Small intestine (tissue), 7 donors: Measurements from ENCODE around the gene CD46. TPM values are rescaled to one million over a fixed set of nuclear protein-coding genes. Genes with fewer than 3 reads are reported as not detected.

Source experiments
- DNase-seq, 2 donors: peaks; one replicate each; pipeline versions ENCODE4 v3.0.0 to v3.0.0-alpha.2; 2013
- FAIRE-seq: peaks from 2 replicates; lab custom pipeline; 2012; peaks lifted over from hg19 to GRCh38; lab: Jason Lieb, UNC
- H3K27ac ChIP-seq, 3 donors: one replicate each; pipeline ENCODE4 v1.5.1; 2013; ENCODE audit warnings: low read length in 2 of 3, mild to moderate bottlenecking in 2 of 3, control low read depth in 1 of 3, inconsistent platforms in 1 of 3, low read depth in 1 of 3, moderate library complexity in 1 of 3
- H3K27me3 ChIP-seq, 3 donors: one replicate each; pipeline ENCODE4 v1.6.1; 2013; ENCODE audit warnings: low read length in 3 of 3, inconsistent platforms in 1 of 3; ENCODE audit not compliant: control insufficient read depth in 3 of 3, insufficient read depth in 3 of 3
- H3K36me3 ChIP-seq, 3 donors: one replicate each; pipeline ENCODE4 v1.6.1; 2013; ENCODE audit warnings: low read length in 3 of 3, inconsistent platforms in 1 of 3, low read depth in 1 of 3, mild to moderate bottlenecking in 1 of 3, moderate library complexity in 1 of 3; ENCODE audit not compliant: control insufficient read depth in 3 of 3, insufficient read depth in 2 of 3
- H3K4me1 ChIP-seq, 3 donors: one replicate each; pipeline ENCODE4 v1.6.1; 2013; ENCODE audit warnings: low read length in 2 of 3, inconsistent platforms in 1 of 3, low read depth in 1 of 3, mild to moderate bottlenecking in 1 of 3, moderate library complexity in 1 of 3; ENCODE audit not compliant: control insufficient read depth in 3 of 3, insufficient read depth in 2 of 3
- H3K4me3 ChIP-seq, 3 donors: one replicate each; pipeline ENCODE4 v1.5.1; 2013; ENCODE audit warnings: low read length in 3 of 3, control low read depth in 1 of 3, inconsistent platforms in 1 of 3, low read depth in 1 of 3, mild to moderate bottlenecking in 1 of 3, moderate library complexity in 1 of 3
- H3K9me3 ChIP-seq, 2 donors: one replicate each; pipeline ENCODE4 v1.6.1; 2013; ENCODE audit warnings: low read depth in 1 of 2, low read length in 1 of 2; ENCODE audit not compliant: control insufficient read depth in 2 of 2, insufficient read depth in 1 of 2
- WGBS, 3 donors: extraction: QIAGEN DNeasy Blood & Tissue Kit; methylation state at CpG; one replicate each; pipeline ENCODE4 v1.1.7; 2013; 5-methylcytosine and 5-hydroxymethylcytosine counted together
- polyA plus RNA-seq, 4 donors: library from polyadenylated mRNA; stranded (reverse) in 3 of 4; unstranded in 1 of 4; fragments of 200-250 nt in 3 of 4; fragments of 120-200 nt in 1 of 4; gene quantifications; one replicate each; pipeline versions ENCODE4 v1.2.1 to v1.2.3, GENCODE V29; 2013
- donor health status: healthy with polysubstance abuse.
- donor health status: control.
- donor health status: control.
- donor health status: Bipolar disorder and iron deficiency.
- donor health status: healthy.

Gene CD46
- polyA plus RNA-seq, 4 donors: 53.2 to 308 (median 96.6) TPM

- DNase-seq (no peak), FAIRE-seq (no peak)
- H3K36me3 ChIP-seq: peaks cover 5 to 78% (median 34%) of the 10 kb centered on the region in 3 donors
Measured at GRCh38 chr1:207815913-207816291, 64.0 kb downstream of the CD46 start.

DNA sequence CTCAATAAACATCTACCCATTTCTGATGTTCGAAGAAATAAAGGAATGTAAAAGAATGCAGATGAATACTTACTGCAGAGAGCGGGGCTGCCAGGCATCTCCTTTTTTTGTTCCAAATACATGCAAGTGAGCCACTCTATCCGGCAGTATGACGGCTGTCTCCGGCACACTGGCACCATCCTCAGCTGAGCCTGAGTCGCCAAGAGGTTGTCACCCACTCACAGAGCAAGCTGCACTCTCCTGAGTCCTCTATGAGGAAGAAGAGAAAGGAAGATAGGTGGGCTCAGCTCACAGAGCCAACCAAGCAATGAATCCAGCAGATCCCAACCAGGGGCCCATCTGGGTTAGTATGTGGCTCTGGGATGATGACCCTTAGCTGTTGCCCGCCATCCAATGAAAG is 65.3 kb downstream of the CD46 start:
- Histone ChIP-seq H3K27ac (no peak overlapping the region), H3K4me1 (peaks cover 0 to 10% (median 0%) of the 10 kb centered on the region in 3 donors), H3K27me3 (no peaks in the 10 kb centered on the region), H3K36me3 (peaks cover 5 to 79% (median 27%) of the 10 kb centered on the region in 3 donors), H3K9me3 (no peaks in the 10 kb centered on the region), H3K4me3 (no peak overlapping the region)
- FAIRE-seq (no peak), DNase-seq (no peak)
- 94 to 96% (median 95%) methylated on average over 7 of the region's 7 CpGs for WGBS, 3 donors

More at GRCh38 chr1:207815913-207816291, 64.0 kb downstream of the CD46 start:
- Histone ChIP-seq H3K4me1 (peaks cover 0 to 10% (median 0%) of the 10 kb centered on the region in 3 donors), H3K4me3 (no peak overlapping the region), H3K27me3 (no peaks in the 10 kb centered on the region), H3K9me3 (no peaks in the 10 kb centered on the region), H3K27ac (peak overlapping the region in 1 of 3 donors; percentile 26)
- WGBS, 3 donors: 73 to 93% (median 81%) methylated on average over 2 of the region's 2 CpGs

DNA sequence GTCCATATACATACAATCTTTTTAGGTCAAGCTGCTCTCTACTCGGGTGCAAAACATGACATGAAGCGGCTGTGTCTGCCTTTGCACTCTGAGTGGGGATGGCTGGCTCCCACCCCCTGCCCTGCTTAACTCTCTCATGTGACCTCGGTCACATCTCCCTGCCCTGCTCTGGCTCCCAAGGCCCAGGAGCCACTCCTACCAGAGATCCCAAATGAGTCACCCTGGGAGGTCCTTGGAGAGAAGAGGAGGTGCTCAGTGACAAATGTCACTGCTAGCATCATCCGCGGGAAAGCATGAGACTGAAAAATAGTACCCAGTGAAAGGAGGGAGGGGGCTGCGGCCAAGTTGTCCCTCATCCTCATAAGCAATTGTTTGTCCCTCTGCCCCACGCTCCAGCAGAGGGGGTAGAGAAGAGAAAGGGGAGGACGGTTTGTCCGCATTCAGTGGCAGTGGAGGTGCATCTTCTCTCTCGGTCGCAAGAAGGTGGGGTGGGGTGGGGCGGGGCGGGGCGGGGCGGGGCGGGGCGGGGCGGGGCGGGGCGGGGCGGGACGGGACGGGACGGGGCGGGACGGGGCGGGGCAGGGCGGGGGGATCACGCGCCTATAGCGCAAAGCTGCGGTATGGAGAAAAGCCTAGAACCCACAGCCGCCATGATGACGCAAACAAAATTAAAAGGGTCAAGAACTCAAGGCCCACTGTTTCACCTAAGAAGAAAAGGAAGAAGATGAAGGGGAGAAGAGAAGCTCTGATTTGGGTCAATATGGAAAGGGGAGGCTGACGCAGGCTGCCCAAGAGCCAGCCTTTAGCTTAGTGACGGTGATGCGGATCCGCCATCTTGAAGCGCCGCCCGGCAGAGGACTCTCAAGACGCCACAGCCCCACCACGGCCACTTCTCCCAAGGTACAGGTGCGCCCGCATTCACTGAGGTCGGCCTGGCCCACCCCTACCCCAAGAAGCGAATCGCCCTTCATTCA is 66.2 kb downstream of the CD46 start:
- 87 to 93% (median 91%) methylated on average over 33 to 48 of the region's 48 CpGs for WGBS, 3 donors
- Histone ChIP-seq H3K4me1 (peaks cover 0 to 10% (median 3%) of the 10 kb centered on the region in 3 donors), H3K9me3 (no peaks in the 10 kb centered on the region), H3K27me3 (no peaks in the 10 kb centered on the region), H3K27ac (peak overlapping the region in 1 of 3 donors; percentile 38), H3K4me3 (no peak overlapping the region), H3K36me3 (peaks cover 5 to 76% (median 22%) of the 10 kb centered on the region in 3 donors)
- no peak for FAIRE-seq
- DNase-seq: no peak

- Histone ChIP-seq H3K36me3 (peaks cover 5 to 68% (median 22%) of the 10 kb centered on the region in 3 donors), H3K27me3 (no peaks in the 10 kb centered on the region), H3K4me3 (no peak overlapping the region), H3K4me1 (peaks cover 0 to 10% (median 6%) of the 10 kb centered on the region in 3 donors), H3K9me3 (no peaks in the 10 kb centered on the region), H3K27ac (peak overlapping the region in 1 of 3 donors; percentile 32)
- no peak for FAIRE-seq
- 86 to 90% (median 86%) methylated on average over 16 to 18 of the region's 18 CpGs for WGBS, 3 donors
- DNase-seq: no peak
Measured at GRCh38 chr1:207818971-207819451, 67.2 kb downstream of the CD46 start.

DNA sequence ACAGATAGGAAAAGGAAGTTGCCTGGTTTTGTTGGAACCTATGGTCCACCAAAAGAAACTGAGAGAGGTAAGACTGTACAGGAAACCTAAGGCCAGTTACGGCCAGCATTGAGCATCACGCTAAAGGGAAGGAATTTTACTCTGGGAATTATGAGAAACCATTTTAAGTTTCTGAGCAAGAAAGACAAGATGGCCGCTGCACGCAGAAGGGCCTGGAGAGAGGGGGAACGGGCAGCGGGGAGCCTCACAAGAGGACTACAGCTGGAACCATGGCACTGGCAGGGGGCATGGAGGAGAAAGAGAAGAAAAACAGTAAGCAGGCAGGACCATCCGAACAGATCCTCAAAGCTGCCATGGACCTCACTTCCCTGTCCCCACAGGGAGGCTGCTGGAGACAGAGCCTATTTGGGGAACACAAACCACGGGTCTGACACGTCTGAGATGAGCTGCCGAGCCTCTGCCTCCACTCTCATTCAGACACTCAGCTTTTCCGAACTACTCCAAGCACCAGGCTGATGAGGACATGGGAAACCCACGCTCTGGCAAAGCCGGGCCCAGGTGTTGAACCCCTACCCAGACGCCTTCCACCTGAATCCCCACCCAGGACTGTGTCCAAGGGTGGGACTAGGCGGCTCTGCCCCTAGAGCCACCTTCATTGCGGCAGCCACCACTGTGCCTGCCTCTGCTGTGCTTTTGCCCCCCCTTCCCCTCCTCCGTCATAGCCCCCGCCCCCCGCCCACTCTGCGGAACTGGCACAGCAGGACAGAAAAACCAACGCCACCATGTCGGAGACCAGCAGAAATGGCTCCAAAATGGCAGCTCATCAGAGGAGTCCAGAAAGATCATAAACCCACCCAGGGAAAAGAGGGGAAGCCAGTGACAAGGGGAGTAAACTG is 69.0 kb downstream of the CD46 start:
- DNase-seq: no peak
- no peak overlapping the region for H3K4me3 ChIP-seq
- 87 to 94% (median 90%) methylated on average over 22 of the region's 22 CpGs for WGBS, 3 donors

DNA sequence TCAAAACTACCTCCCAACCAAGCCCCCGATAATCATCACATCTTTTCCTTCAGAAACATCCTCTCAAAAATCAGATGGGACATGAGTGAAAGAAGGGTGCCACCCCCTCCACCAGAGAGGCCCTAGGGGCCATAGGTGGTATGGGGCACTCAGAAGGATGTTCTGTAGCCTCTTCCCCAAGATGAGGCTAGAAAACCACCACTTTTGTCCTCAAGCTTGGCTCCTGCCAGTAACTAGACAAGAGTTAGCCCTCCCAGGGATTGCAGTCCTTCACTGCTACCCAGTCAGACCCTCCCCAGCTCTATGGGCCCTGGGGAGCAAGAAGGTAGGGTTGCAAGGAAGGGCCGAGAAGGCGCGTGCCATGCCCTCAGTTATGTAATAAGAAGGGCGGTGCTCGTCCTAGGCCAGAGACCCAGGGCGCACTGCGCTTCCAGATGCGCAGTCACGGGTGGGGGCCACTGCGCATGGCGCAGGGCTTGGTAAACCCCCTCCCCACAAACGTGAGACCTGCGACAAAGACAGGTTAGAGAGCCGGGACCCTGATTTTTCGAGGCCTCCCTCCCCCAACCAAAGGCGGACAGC is 69.7 kb downstream of the CD46 start:
- H3K27ac ChIP-seq: peak overlapping the region in 1 of 3 donors; percentile 94
- DNase-seq (no peak), FAIRE-seq (no peak)
- peaks cover 10 to 30% (median 26%) of the 10 kb centered on the region in 3 donors for H3K4me1 ChIP-seq
- peak overlapping the region in 1 of 3 donors; percentile 36 for H3K4me3 ChIP-seq
- peaks cover 3 to 44% (median 7%) of the 10 kb centered on the region in 3 donors for H3K36me3 ChIP-seq
- WGBS, 3 donors: 86 to 95% (median 94%) methylated on average over 17 of the region's 17 CpGs
- no peaks in the 10 kb centered on the region for H3K9me3 ChIP-seq
- no peaks in the 10 kb centered on the region for H3K27me3 ChIP-seq

More for the DNA sequence above, 69.0 kb downstream of the CD46 start:
- Histone ChIP-seq H3K9me3 (no peaks in the 10 kb centered on the region), H3K4me1 (peaks cover 10 to 26% (median 24%) of the 10 kb centered on the region in 3 donors), H3K27me3 (no peaks in the 10 kb centered on the region), H3K36me3 (peaks cover 5 to 51% (median 12%) of the 10 kb centered on the region in 3 donors), H3K27ac (no peak overlapping the region)
- no peak for FAIRE-seq

DNA sequence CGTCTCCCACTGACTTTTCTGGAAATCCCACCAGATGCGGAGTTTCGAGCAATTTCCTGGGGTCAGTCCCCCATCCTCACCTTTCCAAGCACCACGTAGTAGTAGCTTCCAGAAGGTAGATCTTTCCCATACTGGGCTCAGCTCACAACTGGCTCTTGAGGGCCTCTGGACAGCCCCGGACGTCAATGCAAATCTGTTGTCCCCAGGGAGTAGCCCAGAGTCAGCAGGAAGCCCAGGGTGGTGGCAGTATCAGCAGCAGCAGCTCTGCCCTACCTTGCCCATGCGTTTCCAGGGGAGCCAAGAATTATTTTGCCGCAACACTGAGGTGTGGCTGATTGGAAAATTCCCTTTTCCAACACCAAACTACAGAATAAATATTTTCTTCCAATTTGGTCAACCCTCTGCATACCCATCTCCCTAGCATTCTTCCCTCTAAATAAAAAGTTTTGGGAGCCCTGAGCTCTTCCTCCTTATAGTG is 70.3 kb downstream of the CD46 start:
- DNase-seq (no peak), FAIRE-seq (no peak)
- WGBS, 3 donors: 54 to 83% (median 64%) methylated on average over 8 of the region's 8 CpGs
- Histone ChIP-seq H3K27ac (peak overlapping the region in 1 of 3 donors; percentile 94), H3K9me3 (no peaks in the 10 kb centered on the region), H3K36me3 (peaks cover 0 to 38% (median 4%) of the 10 kb centered on the region in 3 donors), H3K27me3 (no peaks in the 10 kb centered on the region), H3K4me3 (peak overlapping the region in 2 of 3 donors; percentile 11 to 36), H3K4me1 (peaks cover 10 to 36% (median 22%) of the 10 kb centered on the region in 3 donors)
